ENCODE results near the gene USP19.

USP19 gene

GRCh38 chr3:49120438-49121131 is at the start of gene USP19:
Gene USP19, minus strand, starts transcription at chr3:49120823. Its CDS starts 1,678 bp downstream, at chr3:49119145.
- no peak for TF ChIP-seq CTCF (IDR thresholded peaks at IDR 0.05; ENCODE audit: unreplicated experiment in 3 of 3)
- H3K36me3 Mint-ChIP-seq (ENCODE audit: low read depth): peaks cover 41% of the 10 kb centered on the region
- H3K4me3 Mint-ChIP-seq: peak within 1 kb of the TSS; percentile 88 to 95 (median 93)
- no peaks in the 10 kb centered on the region for H3K4me1 Mint-ChIP-seq
- H3K27ac Mint-ChIP-seq: peak within 1 kb of the TSS; percentile 88 to 97 (median 92)
- no peaks in the 10 kb centered on the region for H3K9me3 Mint-ChIP-seq
- no peaks in the 10 kb centered on the region for H3K27me3 Mint-ChIP-seq (ENCODE audit: low read depth)

GRCh38 chr3:49166752-49167556 is 46.3 kb upstream of the USP19 start:
- peak overlapping the region; percentile 90 to 96 (median 92) for H3K27ac Mint-ChIP-seq
- no peaks in the 10 kb centered on the region for H3K9me3 Mint-ChIP-seq
- peak overlapping the region; percentile 93 to 97 (median 95) for H3K4me3 Mint-ChIP-seq
- peaks cover 32% of the 10 kb centered on the region for H3K4me1 Mint-ChIP-seq
- H3K36me3 Mint-ChIP-seq (ENCODE audit: low read depth): peaks cover 13% of the 10 kb centered on the region
- H3K27me3 Mint-ChIP-seq (ENCODE audit: low read depth): peaks cover 3% of the 10 kb centered on the region
- TF ChIP-seq CTCF (IDR thresholded peaks at IDR 0.05; ENCODE audit: unreplicated experiment in 3 of 3): no peak

- H3K4me1 Mint-ChIP-seq: peaks cover 26% of the 10 kb centered on the region
- H3K27ac Mint-ChIP-seq: peak within 1 kb of the TSS; percentile 90 to 96 (median 93)
- H3K4me3 Mint-ChIP-seq: peak within 1 kb of the TSS; percentile 96 to 98 (median 97)
- peaks cover 3% of the 10 kb centered on the region for H3K27me3 Mint-ChIP-seq (ENCODE audit: low read depth)
- no peaks in the 10 kb centered on the region for H3K9me3 Mint-ChIP-seq
- TF ChIP-seq CTCF (IDR thresholded peaks at IDR 0.05; ENCODE audit: unreplicated experiment in 3 of 3): no peak
- peaks cover 13% of the 10 kb centered on the region for H3K36me3 Mint-ChIP-seq (ENCODE audit: low read depth)
These were observed 45.4 kb upstream of the USP19 start, which contains the start of gene CCDC71 for GRCh38 chr3:49165771-49166751. Gene CCDC71, minus strand, starts transcription at chr3:49166331. Its CDS starts 2,123 bp downstream, at chr3:49164208.

- H3K36me3 Mint-ChIP-seq (ENCODE audit: low read depth): peaks cover 13% of the 10 kb centered on the region
- H3K9me3 Mint-ChIP-seq: no peaks in the 10 kb centered on the region
- peak overlapping the region; percentile 90 to 96 (median 93) for H3K27ac Mint-ChIP-seq
- no peaks in the 10 kb centered on the region for H3K27me3 Mint-ChIP-seq (ENCODE audit: low read depth)
- peak overlapping the region; percentile 96 to 98 (median 97) for H3K4me3 Mint-ChIP-seq
- H3K4me1 Mint-ChIP-seq: peaks cover 19% of the 10 kb centered on the region
- TF ChIP-seq CTCF (IDR thresholded peaks at IDR 0.05; ENCODE audit: unreplicated experiment in 3 of 3): no peak
These were observed 44.5 kb upstream of the USP19 start for GRCh38 chr3:49164983-49165720.

GRCh38 chr3:49163609-49164008 is 43.0 kb upstream of the USP19 start:
- peaks cover 16% of the 10 kb centered on the region for H3K36me3 Mint-ChIP-seq (ENCODE audit: low read depth)
- H3K9me3 Mint-ChIP-seq: no peaks in the 10 kb centered on the region
- no peak for TF ChIP-seq CTCF (IDR thresholded peaks at IDR 0.05; ENCODE audit: unreplicated experiment in 3 of 3)
- H3K4me1 Mint-ChIP-seq: peaks cover 12% of the 10 kb centered on the region
- H3K27ac Mint-ChIP-seq: no peak overlapping the region
- H3K27me3 Mint-ChIP-seq (ENCODE audit: low read depth): no peaks in the 10 kb centered on the region
- peak overlapping the region; percentile 96 to 98 (median 97) for H3K4me3 Mint-ChIP-seq
